ENCODE measurements around the gene EDC4. TPM values are rescaled to one million over a fixed set of nuclear protein-coding genes. Genes with fewer than 3 reads are reported as not detected.

The EDC4 gene
- total RNA-seq, 1 experiment from 2014 or later: 99.9 TPM

- Histone ChIP-seq H3K9me3 (ENCODE audit: low read depth, low read length, poor library complexity, severe bottlenecking) (no peaks in the 10 kb centered on the region), H3K4me1 (ENCODE audit: insufficient read depth, low read length, poor library complexity, severe bottlenecking) (no peaks in the 10 kb centered on the region), H3K36me3 (ENCODE audit: insufficient read depth, low read length, poor library complexity, severe bottlenecking) (peaks cover 49% of the 10 kb centered on the region), H3K27me3 (replicated peaks; ENCODE audit: insufficient read depth, low read depth, low read length, poor library complexity) (no peaks in the 10 kb centered on the region), H3K27ac (ENCODE audit: low read depth, low read length, poor library complexity, severe bottlenecking) (no peak overlapping the region), H3K4me3 (ENCODE audit: low read depth, low read length, poor library complexity, severe bottlenecking) (no peak overlapping the region)
- TF ChIP-seq, protein P1, sequence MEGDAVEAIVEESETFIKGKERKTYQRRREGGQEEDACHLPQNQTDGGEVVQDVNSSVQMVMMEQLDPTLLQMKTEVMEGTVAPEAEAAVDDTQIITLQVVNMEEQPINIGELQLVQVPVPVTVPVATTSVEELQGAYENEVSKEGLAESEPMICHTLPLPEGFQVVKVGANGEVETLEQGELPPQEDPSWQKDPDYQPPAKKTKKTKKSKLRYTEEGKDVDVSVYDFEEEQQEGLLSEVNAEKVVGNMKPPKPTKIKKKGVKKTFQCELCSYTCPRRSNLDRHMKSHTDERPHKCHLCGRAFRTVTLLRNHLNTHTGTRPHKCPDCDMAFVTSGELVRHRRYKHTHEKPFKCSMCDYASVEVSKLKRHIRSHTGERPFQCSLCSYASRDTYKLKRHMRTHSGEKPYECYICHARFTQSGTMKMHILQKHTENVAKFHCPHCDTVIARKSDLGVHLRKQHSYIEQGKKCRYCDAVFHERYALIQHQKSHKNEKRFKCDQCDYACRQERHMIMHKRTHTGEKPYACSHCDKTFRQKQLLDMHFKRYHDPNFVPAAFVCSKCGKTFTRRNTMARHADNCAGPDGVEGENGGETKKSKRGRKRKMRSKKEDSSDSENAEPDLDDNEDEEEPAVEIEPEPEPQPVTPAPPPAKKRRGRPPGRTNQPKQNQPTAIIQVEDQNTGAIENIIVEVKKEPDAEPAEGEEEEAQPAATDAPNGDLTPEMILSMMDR (conservative IDR thresholded peaks at IDR 0.05; ENCODE audit: low read depth, low read length): peak; percentile 28; the same call in 1 of the 2 replicates
- TF ChIP-seq EZH2 (IDR thresholded peaks at IDR 0.05; ENCODE audit: borderline replicate concordance, low read depth, low read length, poor library complexity, severe bottlenecking): no peak
- POLR2A ChIA-PET (ENCODE audit: low non-redundant PET): no interaction called here
- intact Hi-C loops (cut with micrococcal nuclease; ENCODE audit: unreplicated experiment): no loop called here
- DNase-seq (ENCODE audit: low spot score): peak; percentile 37
- no TSS peak for BruUV-seq (replicated peaks)
- CTCF ChIA-PET: interaction anchor here (0.6 to 1.6 kb wide), 4 partner anchors 19 to 384 kb away, joined by 4 to 8 read pairs (median 6); no protein-coding TSS in a partner anchor
These were observed 7.5 kb upstream of the EDC4 start for GRCh38 chr16:67865318-67865717.

- H3K27ac ChIP-seq (ENCODE audit: low read depth, low read length, poor library complexity, severe bottlenecking): no peak overlapping the region
- peaks cover 47% of the 10 kb centered on the region for H3K36me3 ChIP-seq (ENCODE audit: insufficient read depth, low read length, poor library complexity, severe bottlenecking)
- no peaks in the 10 kb centered on the region for H3K27me3 ChIP-seq (replicated peaks; ENCODE audit: insufficient read depth, low read depth, low read length, poor library complexity)
- intact Hi-C loops (cut with micrococcal nuclease; ENCODE audit: unreplicated experiment): no loop called here
- BruUV-seq (replicated peaks): no TSS peak
- peaks cover 5% of the 10 kb centered on the region for H3K4me1 ChIP-seq (ENCODE audit: insufficient read depth, low read length, poor library complexity, severe bottlenecking)
- no peak for DNase-seq (ENCODE audit: low spot score)
- no peaks in the 10 kb centered on the region for H3K9me3 ChIP-seq (ENCODE audit: low read depth, low read length, poor library complexity, severe bottlenecking)
- H3K4me3 ChIP-seq (ENCODE audit: low read depth, low read length, poor library complexity, severe bottlenecking): no peak overlapping the region
- POLR2A ChIA-PET (ENCODE audit: low non-redundant PET): no interaction called here
- CTCF ChIA-PET: no interaction called here
- TF ChIP-seq EZH2 (IDR thresholded peaks at IDR 0.05; ENCODE audit: borderline replicate concordance, low read depth, low read length, poor library complexity, severe bottlenecking): no peak
- TF ChIP-seq, protein P1 (conservative IDR thresholded peaks at IDR 0.05; ENCODE audit: low read depth, low read length): no peak
These were observed 4.6 kb upstream of the EDC4 start for GRCh38 chr16:67868290-67868689.

GRCh38 chr16:67869653-67870052 is 3.2 kb upstream of the EDC4 start:
- ChIA-PET CTCF (no interaction called here), POLR2A (ENCODE audit: low non-redundant PET) (no interaction called here)
- Histone ChIP-seq H3K4me1 (ENCODE audit: insufficient read depth, low read length, poor library complexity, severe bottlenecking) (peaks cover 13% of the 10 kb centered on the region), H3K4me3 (ENCODE audit: low read depth, low read length, poor library complexity, severe bottlenecking) (no peak overlapping the region), H3K27ac (ENCODE audit: low read depth, low read length, poor library complexity, severe bottlenecking) (no peak overlapping the region), H3K27me3 (replicated peaks; ENCODE audit: insufficient read depth, low read depth, low read length, poor library complexity) (no peaks in the 10 kb centered on the region), H3K36me3 (ENCODE audit: insufficient read depth, low read length, poor library complexity, severe bottlenecking) (peaks cover 44% of the 10 kb centered on the region), H3K9me3 (ENCODE audit: low read depth, low read length, poor library complexity, severe bottlenecking) (no peaks in the 10 kb centered on the region)
- no peak for TF ChIP-seq EZH2 (IDR thresholded peaks at IDR 0.05; ENCODE audit: borderline replicate concordance, low read depth, low read length, poor library complexity, severe bottlenecking)
- TF ChIP-seq, protein P1 (conservative IDR thresholded peaks at IDR 0.05; ENCODE audit: low read depth, low read length): no peak
- no TSS peak for BruUV-seq (replicated peaks)
- intact Hi-C loops (cut with micrococcal nuclease; ENCODE audit: unreplicated experiment): no loop called here
- no peak for DNase-seq (ENCODE audit: low spot score)

All from A673 (cell line).